T follicular helper cell (primary cell): ENCODE data around the gene ZNF492.

ENCODE experiments used
- DNase-seq: peaks from one replicate; pipeline ENCODE4 v3.0.0-alpha.2; 2020; ENCODE audit warnings: low read depth
- total RNA-seq, 2 experiments: gene quantifications; one replicate each; lab custom pipeline; 2026; lab: John Stamatoyannopoulos, UW

The ZNF492 gene
- total RNA-seq = 2.2 to 3.9 reads per million in 2 experiments

GRCh38 chr19:22633706-22634449 is at the start of gene ZNF492:
ZNF492 (plus strand) TSS chr19:22634324; CDS start chr19:22653400, 19,076 bp downstream.
- peak; percentile 82 for DNase-seq

- no peak for DNase-seq
Observed at GRCh38 chr19:22595422-22595821, 38.7 kb upstream of the ZNF492 start.

GRCh38 chr19:22595918-22596341 is 38.2 kb upstream of the ZNF492 start:
- no peak for DNase-seq

- no peak for DNase-seq
Observed at GRCh38 chr19:22600690-22601648, 33.2 kb upstream of the ZNF492 start.

GRCh38 chr19:22601906-22602630 is 32.1 kb upstream of the ZNF492 start:
- no peak for DNase-seq

- no peak for DNase-seq
Observed at GRCh38 chr19:22602631-22603272, 31.4 kb upstream of the ZNF492 start.

- DNase-seq = no peak
Observed at GRCh38 chr19:22603518-22604440, 30.3 kb upstream of the ZNF492 start.

- DNase-seq = no peak
Observed at GRCh38 chr19:22604571-22605274, 29.4 kb upstream of the ZNF492 start.

GRCh38 chr19:22605275-22606211 is 28.6 kb upstream of the ZNF492 start:
- no peak for DNase-seq

- no peak for DNase-seq
Observed at GRCh38 chr19:22606212-22606553, 27.9 kb upstream of the ZNF492 start.

GRCh38 chr19:22606954-22607652 is 27.0 kb upstream of the ZNF492 start:
- no peak for DNase-seq

GRCh38 chr19:22607653-22608430 is 26.3 kb upstream of the ZNF492 start:
- no peak for DNase-seq

GRCh38 chr19:22608441-22608840 is 25.7 kb upstream of the ZNF492 start:
- DNase-seq = no peak

- DNase-seq = no peak
Observed at GRCh38 chr19:22609630-22610029, 24.5 kb upstream of the ZNF492 start.

- DNase-seq = no peak
Observed at GRCh38 chr19:22610121-22610520, 24.0 kb upstream of the ZNF492 start.

GRCh38 chr19:22612316-22612715 is 21.8 kb upstream of the ZNF492 start:
- no peak for DNase-seq

- DNase-seq = no peak
Observed at GRCh38 chr19:22616659-22617058, 17.5 kb upstream of the ZNF492 start.
